Calu3 (cell line): ENCODE measurements around the gene CAPN9. TPM values are rescaled to one million over a fixed set of nuclear protein-coding genes. Genes with fewer than 3 reads are reported as not detected.

Experiments used
- BruUV-seq: library from RNA; stranded (reverse); fragments of 400-500 nt; replicated peaks from 2 replicates; lab custom pipeline; 2021; lab: Mats Ljungman, UMichigan
- CTCF ChIA-PET: fragments of 300-600 bp; sonication (Branson Sonifier 250); formaldehyde crosslinking; loops from one replicate; lab custom pipeline; 2022; ENCODE audit warnings: antibody characterized with exemption; lab: Charles Lee
- DNase-seq: peaks from one replicate; pipeline ENCODE4 v3.0.0; 2022
- H3K27ac Mint-ChIP-seq: one replicate; pipeline ENCODE4 v1.8.0; 2022; ENCODE audit warnings: mixed read lengths; ENCODE audit not compliant: unreplicated experiment
- H3K27me3 Mint-ChIP-seq: one replicate; pipeline ENCODE4 v1.8.0; 2022; ENCODE audit warnings: mixed read lengths; ENCODE audit not compliant: unreplicated experiment
- H3K36me3 Mint-ChIP-seq: one replicate; pipeline ENCODE4 v1.8.0; 2022; ENCODE audit warnings: mild to moderate bottlenecking, moderate library complexity, mixed read lengths; ENCODE audit not compliant: insufficient read depth, unreplicated experiment
- H3K4me1 Mint-ChIP-seq: one replicate; pipeline ENCODE4 v1.8.0; 2022; ENCODE audit warnings: mild to moderate bottlenecking, low read depth, mixed read lengths; ENCODE audit not compliant: unreplicated experiment
- H3K4me3 Mint-ChIP-seq: one replicate; pipeline ENCODE4 v1.8.0; 2022; ENCODE audit warnings: mild to moderate bottlenecking, low read depth, moderate library complexity, mixed read lengths; ENCODE audit not compliant: unreplicated experiment
- H3K9me3 Mint-ChIP-seq: one replicate; pipeline ENCODE4 v1.8.0; 2022; ENCODE audit warnings: low read depth, mixed read lengths; ENCODE audit not compliant: unreplicated experiment
- intact Hi-C: fragments of 100-400 bp; cut with micrococcal nuclease; formaldehyde crosslinking; loops from one replicate; pipeline ENCODE4 v1.10.0; 2022; ENCODE audit not compliant: unreplicated experiment
- total RNA-seq: library from RNA; stranded (reverse); gene quantifications from 2 replicates; pipeline ENCODE4 v1.2.3, GENCODE V29; 2022
- TF ChIP-seq, protein P1 (sequence below): fragments of 200-600 bp; IDR thresholded peaks from one replicate; pipeline ENCODE4 v1.8.0; 2022; ENCODE audit warnings: antibody characterized with exemption; ENCODE audit not compliant: unreplicated experiment

The CAPN9 gene
- total RNA-seq, 1 experiment from 2014 or later: not detected

DNA sequence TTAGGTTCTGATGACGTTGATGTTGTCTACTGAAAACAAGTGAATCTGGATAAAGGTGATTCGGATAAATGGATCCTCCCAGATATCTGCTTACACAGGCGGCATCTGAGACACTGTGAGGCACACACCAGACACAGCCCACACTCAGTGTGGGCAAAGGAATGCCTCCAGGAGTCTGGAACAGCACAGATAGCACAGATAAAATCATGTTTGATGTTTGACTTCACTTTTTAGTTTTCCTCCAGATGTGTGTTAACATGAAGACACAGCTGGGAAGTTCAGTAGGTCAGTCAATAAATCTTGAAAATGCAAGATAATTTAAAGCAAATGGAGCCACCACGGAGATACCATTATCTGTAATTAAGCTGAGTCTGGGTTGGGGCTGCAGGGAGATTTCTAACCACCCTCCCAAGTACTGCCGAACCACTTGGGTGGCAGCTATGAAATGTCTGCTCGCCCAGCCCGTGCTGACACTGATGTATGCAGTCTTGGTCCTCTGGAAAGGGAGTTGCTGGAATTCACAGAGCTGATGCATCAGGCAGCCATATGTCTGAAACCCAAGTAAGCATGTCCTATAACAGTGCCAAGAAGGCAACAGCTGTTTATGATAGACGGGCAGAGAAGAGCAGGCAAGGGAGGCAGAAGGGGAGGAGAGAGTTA, 11.7 kb downstream of the CAPN9 start:
- TF ChIP-seq, protein P1, sequence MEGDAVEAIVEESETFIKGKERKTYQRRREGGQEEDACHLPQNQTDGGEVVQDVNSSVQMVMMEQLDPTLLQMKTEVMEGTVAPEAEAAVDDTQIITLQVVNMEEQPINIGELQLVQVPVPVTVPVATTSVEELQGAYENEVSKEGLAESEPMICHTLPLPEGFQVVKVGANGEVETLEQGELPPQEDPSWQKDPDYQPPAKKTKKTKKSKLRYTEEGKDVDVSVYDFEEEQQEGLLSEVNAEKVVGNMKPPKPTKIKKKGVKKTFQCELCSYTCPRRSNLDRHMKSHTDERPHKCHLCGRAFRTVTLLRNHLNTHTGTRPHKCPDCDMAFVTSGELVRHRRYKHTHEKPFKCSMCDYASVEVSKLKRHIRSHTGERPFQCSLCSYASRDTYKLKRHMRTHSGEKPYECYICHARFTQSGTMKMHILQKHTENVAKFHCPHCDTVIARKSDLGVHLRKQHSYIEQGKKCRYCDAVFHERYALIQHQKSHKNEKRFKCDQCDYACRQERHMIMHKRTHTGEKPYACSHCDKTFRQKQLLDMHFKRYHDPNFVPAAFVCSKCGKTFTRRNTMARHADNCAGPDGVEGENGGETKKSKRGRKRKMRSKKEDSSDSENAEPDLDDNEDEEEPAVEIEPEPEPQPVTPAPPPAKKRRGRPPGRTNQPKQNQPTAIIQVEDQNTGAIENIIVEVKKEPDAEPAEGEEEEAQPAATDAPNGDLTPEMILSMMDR: no peak
- no peaks in the 10 kb centered on the region for H3K36me3 Mint-ChIP-seq
- no peak overlapping the region for H3K4me3 Mint-ChIP-seq
- BruUV-seq: no TSS peak
- no peak overlapping the region for H3K27ac Mint-ChIP-seq
- intact Hi-C loops: no loop called here
- no peaks in the 10 kb centered on the region for H3K27me3 Mint-ChIP-seq
- no peaks in the 10 kb centered on the region for H3K9me3 Mint-ChIP-seq
- no peak for DNase-seq
- CTCF ChIA-PET: interaction anchor here (0.6 to 3.7 kb wide), 2 partner anchors 116 to 750 kb away, joined by 7 to 15 read pairs; partner anchors contain the start of gene COG2
- peaks cover 8% of the 10 kb centered on the region for H3K4me1 Mint-ChIP-seq

DNA sequence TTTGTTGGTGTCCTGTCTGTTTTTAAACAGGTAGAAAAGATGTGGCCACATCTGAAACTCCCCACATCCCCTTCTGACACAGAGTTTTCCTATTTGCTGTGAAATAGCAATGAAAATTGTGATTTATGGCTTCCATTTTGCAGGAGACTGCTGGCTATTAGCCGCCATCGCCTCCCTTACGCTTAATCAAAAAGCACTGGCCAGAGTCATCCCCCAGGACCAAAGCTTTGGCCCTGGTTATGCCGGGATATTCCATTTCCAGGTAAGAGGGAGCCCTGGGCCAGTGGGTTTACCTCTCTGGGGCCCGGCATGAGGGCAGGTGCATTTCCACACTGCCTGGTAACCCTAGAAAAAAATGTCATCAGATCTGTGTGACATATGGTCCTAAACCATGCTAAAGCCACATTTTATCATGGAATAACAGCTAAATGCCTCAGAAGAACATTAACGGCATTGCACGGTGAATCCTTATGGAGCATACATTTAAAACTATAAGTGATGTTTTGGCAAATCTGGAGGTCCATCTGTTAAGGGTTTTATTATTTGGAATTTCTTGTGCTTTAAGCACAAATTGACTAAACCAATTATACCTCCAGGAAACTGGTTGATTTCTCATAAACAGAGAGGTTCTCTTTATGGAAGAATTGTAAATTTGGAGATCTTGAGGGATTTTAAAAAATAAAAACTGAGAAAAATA, 12.3 kb downstream of the CAPN9 start:
- no peaks in the 10 kb centered on the region for H3K27me3 Mint-ChIP-seq
- intact Hi-C loops: no loop called here
- BruUV-seq: no TSS peak
- peaks cover 8% of the 10 kb centered on the region for H3K4me1 Mint-ChIP-seq
- no peaks in the 10 kb centered on the region for H3K9me3 Mint-ChIP-seq
- no peaks in the 10 kb centered on the region for H3K36me3 Mint-ChIP-seq
- CTCF ChIA-PET: interaction anchor here (0.6 to 3.7 kb wide), 3 partner anchors 13 to 750 kb away, joined by 5 to 15 read pairs (median 7); partner anchors contain the start of gene COG2
- TF ChIP-seq, protein P1: no peak
- DNase-seq: no peak
- no peak overlapping the region for H3K4me3 Mint-ChIP-seq
- H3K27ac Mint-ChIP-seq: no peak overlapping the region

DNA sequence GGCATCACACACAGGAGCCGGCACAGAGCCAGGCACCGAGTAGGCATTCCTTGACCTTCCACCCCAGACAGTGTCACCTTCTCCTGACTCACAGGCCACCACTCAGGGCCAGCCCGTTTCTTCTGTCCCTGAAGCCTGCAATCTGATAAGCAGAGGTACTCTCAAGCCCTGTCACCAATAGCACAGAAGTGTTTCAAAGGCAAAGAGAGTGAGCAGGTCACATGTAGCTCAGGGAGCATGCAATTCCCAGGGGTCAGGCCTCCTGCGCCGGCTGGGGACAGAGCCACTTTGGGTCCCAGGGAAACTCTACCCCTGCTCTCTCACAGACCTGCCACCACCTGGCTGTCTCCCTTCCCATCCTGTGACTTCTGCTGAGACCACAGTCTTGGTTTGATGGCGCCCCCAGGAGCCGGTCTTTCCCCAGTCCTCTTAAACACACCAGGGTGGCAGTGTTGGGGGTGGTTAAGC, 13.2 kb downstream of the CAPN9 start:
- no peak overlapping the region for H3K4me3 Mint-ChIP-seq
- CTCF ChIA-PET: interaction anchor here (0.6 to 3.7 kb wide), 6 partner anchors 12 to 165 kb away, joined by 3 to 15 read pairs (median 4); partner anchors contain the start of gene COG2
- no TSS peak for BruUV-seq
- no peaks in the 10 kb centered on the region for H3K36me3 Mint-ChIP-seq
- intact Hi-C loops: no loop called here
- DNase-seq: peak; percentile 49
- TF ChIP-seq, protein P1: no peak
- no peaks in the 10 kb centered on the region for H3K9me3 Mint-ChIP-seq
- H3K27me3 Mint-ChIP-seq: no peaks in the 10 kb centered on the region
- no peak overlapping the region for H3K27ac Mint-ChIP-seq
- peaks cover 8% of the 10 kb centered on the region for H3K4me1 Mint-ChIP-seq

DNA sequence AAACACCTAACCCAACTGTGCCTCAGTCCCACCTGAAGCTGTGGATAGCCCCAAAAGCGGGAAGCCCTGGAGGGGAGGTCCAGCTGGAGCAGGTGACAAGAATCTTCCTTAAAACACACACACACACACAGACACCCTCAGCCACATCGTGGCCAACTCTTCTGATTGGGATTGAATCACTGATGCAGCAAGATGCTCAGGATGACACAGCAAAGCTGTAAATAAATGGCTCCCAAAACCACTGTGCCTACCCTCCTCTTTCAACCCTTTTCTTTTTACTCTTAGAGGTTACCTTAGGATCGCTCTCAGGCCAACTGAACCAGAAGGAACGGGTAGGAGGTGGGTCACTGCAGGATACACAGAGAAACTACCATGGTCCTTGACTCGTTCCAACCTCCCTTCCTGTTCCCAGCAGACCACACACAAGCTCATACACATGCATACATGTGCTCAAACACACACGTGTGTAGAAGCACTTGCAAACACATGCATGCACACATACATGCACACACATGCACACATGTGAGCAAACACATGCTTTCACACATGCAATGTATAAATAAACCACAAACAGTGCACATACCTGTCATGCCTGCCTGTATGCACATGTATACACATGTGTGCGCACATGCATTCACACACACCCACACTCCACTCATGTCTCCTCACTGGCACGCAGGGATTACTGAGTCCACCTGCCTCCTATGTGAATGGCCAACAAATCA, 14.4 kb downstream of the CAPN9 start:
- H3K36me3 Mint-ChIP-seq: no peaks in the 10 kb centered on the region
- H3K4me1 Mint-ChIP-seq: peaks cover 8% of the 10 kb centered on the region
- peaks cover 2% of the 10 kb centered on the region for H3K9me3 Mint-ChIP-seq
- H3K27me3 Mint-ChIP-seq: no peaks in the 10 kb centered on the region
- no peak for DNase-seq
- no peak overlapping the region for H3K4me3 Mint-ChIP-seq
- CTCF ChIA-PET: interaction anchor here (3.7 kb wide), 1 partner anchor 119 kb away, joined by 15 read pairs; the partner anchor contains the start of gene COG2
- intact Hi-C loops: no loop called here
- TF ChIP-seq, protein P1: no peak
- BruUV-seq: no TSS peak
- H3K27ac Mint-ChIP-seq: no peak overlapping the region
